SKM-1 (cell line): ENCODE data around the gene VWA5A.
"Not testable (repeated sequence)": the region's sequence is repeated elsewhere in the genome, so short reads cannot be mapped to it uniquely, and the experiment has no call there.

Source experiments
- DNase-seq: peaks from one replicate; lab custom pipeline; 2025; ENCODE audit not compliant: unreplicated experiment; lab: John Stamatoyannopoulos, UW

Gene VWA5A

GRCh38 chr11:124093330-124093729 is 21.9 kb upstream of the VWA5A start:
- DNase-seq = no peak

GRCh38 chr11:124094731-124095130 is 20.5 kb upstream of the VWA5A start:
- no peak for DNase-seq

DNA sequence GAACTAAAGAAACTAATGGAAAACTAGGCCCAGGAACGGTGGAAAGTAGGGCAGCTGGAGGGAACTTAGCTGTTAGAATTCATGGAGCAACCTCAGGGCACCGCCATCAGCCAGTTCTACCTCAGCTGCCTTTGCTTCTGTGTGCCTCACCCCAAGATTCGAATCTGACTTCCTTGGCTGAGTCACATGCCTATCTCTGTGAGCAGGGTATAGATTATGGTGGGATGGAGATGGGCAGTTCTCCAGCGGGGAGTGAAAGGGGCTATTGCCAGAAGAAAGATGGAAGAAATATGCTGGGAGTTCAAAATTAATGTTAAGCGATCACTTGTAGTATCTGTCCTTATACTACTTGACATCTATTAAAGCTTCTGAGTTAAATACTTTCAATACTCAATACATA is 18.9 kb upstream of the VWA5A start:
- no peak for DNase-seq

DNA sequence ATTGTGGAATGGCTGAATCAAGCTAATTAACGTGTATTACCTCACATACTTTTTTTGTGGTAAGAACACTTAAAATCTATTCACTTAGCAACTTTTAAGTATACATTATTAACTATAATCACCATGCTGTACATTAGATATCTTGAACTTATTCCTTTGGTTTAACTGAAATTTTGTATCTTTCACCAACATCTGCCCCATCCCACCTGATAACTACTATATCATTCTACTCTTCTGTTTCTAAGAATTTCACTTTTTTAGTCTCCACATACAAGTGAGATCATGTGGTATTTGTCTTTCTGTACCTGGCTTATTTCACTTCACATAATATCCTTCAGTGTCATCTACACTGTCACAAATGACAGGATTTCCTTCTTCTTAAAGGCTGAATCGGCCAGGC is 17.1 kb upstream of the VWA5A start:
- DNase-seq = no peak

DNA sequence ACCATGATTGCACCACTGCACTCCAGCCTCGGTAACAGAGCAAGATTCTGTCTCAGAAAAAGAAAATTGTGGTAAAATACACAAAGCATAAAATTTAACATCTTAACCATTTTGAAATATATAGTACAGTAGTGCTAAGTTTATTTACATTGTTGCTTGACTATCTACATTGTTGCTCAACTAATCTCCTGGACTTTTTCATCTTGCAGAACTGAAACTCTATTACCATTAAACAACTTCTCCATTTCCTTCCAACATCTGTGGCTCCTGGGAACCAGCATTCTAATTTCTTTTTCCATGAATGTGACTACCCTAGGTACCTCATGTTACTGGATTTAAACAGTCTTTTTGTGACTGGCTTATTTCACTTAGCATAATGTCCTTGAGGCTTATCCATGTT is 13.5 kb upstream of the VWA5A start:
- no peak for DNase-seq

- DNase-seq = no peak
Observed at GRCh38 chr11:124108156-124108555, 7.1 kb upstream of the VWA5A start.

DNA sequence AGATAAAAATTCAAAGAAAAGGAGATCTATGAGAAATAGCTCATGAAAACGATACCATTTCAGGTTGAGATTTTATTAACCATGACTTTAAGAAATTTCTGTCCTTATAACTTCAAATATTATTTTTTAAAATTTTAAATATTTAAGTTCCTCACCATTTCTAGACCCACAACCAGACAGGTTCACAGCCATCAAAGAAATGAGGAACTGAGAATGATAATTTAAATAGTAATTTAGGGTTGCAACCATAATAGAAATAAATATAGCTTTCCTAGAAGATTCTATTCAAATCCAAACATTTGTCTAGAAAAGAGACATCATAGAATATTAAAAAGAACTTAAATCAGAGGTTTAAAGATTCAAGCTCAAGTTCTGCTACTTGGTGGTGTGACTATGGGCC is 5.9 kb upstream of the VWA5A start:
- DNase-seq = no peak

DNA sequence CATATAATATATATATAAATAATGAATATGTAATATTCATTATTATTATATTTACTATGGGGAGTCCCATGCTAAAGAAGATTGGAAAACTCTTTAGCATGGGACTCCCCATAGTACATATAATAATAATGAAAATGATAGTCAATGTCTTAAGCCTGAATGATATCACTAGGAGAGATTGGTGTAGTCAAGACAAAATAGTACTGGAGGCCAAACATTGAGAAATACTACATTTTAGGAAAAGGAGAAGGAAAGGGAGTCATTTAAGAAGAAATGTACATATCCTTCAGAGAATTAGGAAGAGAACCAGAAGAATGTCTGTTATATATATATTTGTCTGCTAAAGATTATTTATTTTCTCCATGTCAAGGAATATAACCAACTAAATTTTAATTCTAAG is 5.0 kb upstream of the VWA5A start:
- no peak for DNase-seq

- DNase-seq = no peak
Observed at GRCh38 chr11:124113890-124114289, 1.4 kb upstream of the VWA5A start.

DNA sequence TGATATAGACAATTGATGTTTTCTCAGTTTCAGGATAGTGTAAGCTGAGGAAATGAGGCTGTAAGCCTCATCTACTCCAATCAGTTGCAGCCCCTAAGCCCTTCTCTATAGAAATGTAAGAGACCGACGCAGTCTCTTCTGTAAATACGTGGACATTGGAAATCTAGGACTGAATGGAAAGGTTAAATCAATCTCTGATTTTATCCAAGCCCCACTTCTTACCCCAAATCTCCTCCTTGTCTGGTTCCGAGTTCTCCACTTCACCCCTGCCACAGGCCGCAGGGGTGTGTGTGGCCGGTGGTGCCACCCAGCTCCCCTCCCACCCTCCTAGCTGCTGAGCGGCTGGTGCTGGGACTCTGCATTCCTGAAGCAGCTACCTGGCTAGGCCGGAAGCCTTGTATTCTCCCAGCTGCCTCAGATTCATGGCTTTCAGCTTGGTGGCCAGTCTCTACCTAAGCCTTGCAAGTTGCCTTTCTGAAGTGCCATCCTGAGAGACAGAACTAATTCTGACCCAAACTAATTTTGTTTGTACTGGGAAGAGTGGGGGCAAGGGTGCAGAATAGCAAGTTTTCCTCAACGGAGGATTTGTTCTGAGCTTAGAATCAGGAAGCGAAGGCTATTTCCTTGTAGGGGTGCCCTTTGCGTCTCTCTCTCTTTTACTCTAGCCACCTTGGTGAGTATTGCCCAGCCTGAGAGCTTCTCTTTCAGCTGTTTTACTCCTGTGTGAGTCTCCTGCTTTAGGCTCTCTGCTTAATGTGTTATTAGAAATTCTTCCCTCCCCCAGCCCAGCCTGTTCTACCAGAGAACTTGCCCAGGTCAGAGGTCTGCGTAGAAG is 749 bp downstream of the VWA5A start:
- DNase-seq = no peak

- DNase-seq = no peak
Observed at GRCh38 chr11:124119103-124119502, 3.9 kb downstream of the VWA5A start.

DNA sequence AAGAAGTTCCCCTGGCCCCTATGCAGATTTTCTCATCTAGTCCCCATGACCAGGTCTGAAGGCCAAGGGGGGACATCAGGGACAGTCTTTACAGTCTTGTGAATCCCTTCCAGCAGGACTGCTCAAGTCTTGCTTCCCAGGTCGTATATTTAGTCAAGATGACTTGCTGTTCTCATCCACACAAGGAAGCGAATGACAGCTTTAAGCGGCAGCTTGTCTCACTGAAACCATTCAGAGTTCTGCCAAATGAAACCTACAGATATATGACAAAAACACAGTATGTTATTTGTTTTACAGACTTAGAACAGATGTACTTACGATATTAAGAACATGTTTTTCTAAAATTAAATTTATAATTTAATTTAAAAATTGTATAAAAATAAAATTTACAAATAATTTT is 5.6 kb downstream of the VWA5A start:
- DNase-seq = no peak

- no peak for DNase-seq
Observed at GRCh38 chr11:124122123-124122522, 6.9 kb downstream of the VWA5A start.

GRCh38 chr11:124123622-124124021 is 8.4 kb downstream of the VWA5A start:
- DNase-seq = no peak

- DNase-seq = not testable (repeated sequence)
Observed at GRCh38 chr11:124127134-124127533, 11.9 kb downstream of the VWA5A start.

- DNase-seq = no peak
Observed at GRCh38 chr11:124143034-124143433, 27.8 kb downstream of the VWA5A start.

DNA sequence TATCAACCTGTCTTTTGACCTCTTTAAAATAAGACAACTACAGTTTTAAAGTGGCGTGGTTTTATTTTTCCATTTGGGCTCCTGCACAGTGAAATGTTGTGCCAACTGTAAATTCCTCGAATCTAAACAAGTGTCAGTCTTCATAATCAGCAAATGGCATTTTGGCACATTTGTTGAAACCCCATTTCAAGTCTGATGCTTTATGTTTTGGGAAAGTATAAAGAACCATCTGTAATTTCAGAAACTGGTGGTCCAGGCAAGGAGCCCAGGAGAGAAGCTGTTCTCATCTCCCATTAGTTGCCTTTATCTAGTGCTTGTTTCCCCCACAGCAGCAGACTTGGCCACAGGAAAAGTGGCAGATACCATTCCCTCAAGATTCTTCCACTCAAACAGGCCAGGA is 32.7 kb downstream of the VWA5A start:
- no peak for DNase-seq

GRCh38 chr11:124150684-124151083 is 35.4 kb downstream of the VWA5A start:
- peak; percentile 22 for DNase-seq

GRCh38 chr11:124152770-124153407 is 37.6 kb downstream of the VWA5A start:
- DNase-seq = no peak

GRCh38 chr11:124153821-124154220 is 38.6 kb downstream of the VWA5A start:
- no peak for DNase-seq

DNA sequence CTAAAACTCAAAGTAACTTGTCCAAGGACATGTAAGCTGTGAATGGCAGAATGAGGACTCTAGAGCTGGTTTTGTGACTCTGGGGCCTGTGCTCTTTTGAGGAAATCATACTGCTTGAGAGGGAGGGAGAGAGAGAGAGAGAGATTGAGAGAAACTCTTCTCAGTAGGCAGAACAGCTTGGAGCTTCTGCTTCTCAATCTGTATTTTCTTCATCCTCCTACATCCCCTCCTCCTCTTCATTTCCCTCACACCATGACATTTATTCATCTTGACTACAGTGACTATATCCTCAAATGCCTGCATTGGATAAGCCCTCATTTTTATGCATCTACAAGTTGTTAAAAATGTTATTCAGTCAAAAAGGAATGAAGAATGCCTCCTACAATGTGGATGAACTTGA is 44.2 kb downstream of the VWA5A start:
- no peak for DNase-seq

DNA sequence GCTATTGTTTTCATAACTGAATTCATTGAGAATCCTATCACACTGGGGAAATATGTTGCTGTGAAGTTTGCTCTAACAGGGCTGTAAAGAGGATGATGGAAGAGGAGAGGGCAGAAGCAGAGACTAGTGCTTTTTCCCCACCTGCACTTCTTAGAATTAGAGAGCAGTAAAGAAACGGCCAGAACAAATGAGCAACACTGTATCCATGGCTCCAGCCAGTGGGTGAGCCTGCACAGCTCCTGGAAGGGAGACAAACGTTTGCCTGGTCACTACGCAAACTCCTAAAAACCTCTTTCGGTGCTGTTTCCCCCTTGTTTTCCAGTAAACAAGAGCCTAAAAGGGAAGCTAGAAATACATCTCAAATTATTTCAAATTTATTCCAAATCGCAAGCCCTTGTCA is 45.7 kb downstream of the VWA5A start:
- no peak for DNase-seq

DNA sequence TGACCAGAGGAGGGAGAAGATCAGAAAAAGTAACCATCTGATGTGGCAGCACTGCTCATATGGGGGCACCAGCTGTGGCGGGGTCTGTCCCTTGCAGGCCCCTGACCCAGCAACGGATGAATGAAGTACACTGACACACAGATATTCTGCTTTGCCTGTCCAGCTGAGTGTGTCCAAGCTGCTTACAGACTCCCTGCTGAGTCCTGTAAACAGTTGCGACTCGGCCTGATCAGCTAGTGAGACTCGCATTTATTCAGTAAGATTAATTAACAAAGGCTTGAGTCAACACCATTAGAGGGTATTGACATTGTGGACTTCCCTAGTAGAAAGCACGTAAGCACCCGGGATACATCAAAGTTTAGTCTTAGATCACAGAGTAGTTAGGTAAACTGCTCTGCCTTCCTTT is 52.6 kb downstream of the VWA5A start:
- no peak for DNase-seq
